SH-SY5Y (cell line): ENCODE measurements around the gene OR6Q1.

Source experiments
- GATA2 ChIP-seq: IDR thresholded peaks from 2 replicates; pipeline ENCODE4 v1.6.1; 2011; ENCODE audit warnings: mild to moderate bottlenecking, low read depth, low read length
- GATA3 ChIP-seq: IDR thresholded peaks from 2 replicates; pipeline ENCODE4 v1.6.1; 2011; ENCODE audit warnings: low read depth, mild to moderate bottlenecking, low read length, moderate library complexity

OR6Q1 gene

GRCh38 chr11:58030653-58031052 lies at the start of gene OR6Q1:
Gene OR6Q1, plus strand, starts transcription at chr11:58030953. Its CDS starts 0 bp downstream, at chr11:58030953.
- no peak for TF ChIP-seq GATA2
- TF ChIP-seq GATA3 = no peak

- TF ChIP-seq GATA3 = no peak
- no peak for TF ChIP-seq GATA2
Observed at GRCh38 chr11:57981536-57981935, 49.2 kb upstream of the OR6Q1 start.

- TF ChIP-seq GATA3 (no peak), GATA2 (no peak)
Observed at GRCh38 chr11:57982776-57983175, 48.0 kb upstream of the OR6Q1 start.

- TF ChIP-seq GATA3 = no peak
- TF ChIP-seq GATA2 = no peak
Observed at GRCh38 chr11:57983191-57983590, 47.6 kb upstream of the OR6Q1 start.

GRCh38 chr11:58000699-58001098 lies 30.1 kb upstream of the OR6Q1 start:
- no peak for TF ChIP-seq GATA2
- TF ChIP-seq GATA3 = no peak

GRCh38 chr11:58003036-58003435 lies 27.7 kb upstream of the OR6Q1 start:
- TF ChIP-seq GATA2 (no peak), GATA3 (no peak)

- TF ChIP-seq GATA2 (no peak), GATA3 (no peak)
Observed at GRCh38 chr11:58003591-58003990, 27.2 kb upstream of the OR6Q1 start.

GRCh38 chr11:58004664-58005063 lies 26.1 kb upstream of the OR6Q1 start:
- TF ChIP-seq GATA2 (no peak), GATA3 (no peak)

GRCh38 chr11:58006940-58007339 lies 23.8 kb upstream of the OR6Q1 start:
- TF ChIP-seq GATA2 (no peak), GATA3 (no peak)

GRCh38 chr11:58011771-58012170 lies 19.0 kb upstream of the OR6Q1 start:
- TF ChIP-seq GATA3 (no peak), GATA2 (no peak)

GRCh38 chr11:58023435-58023931 lies 7.3 kb upstream of the OR6Q1 start, which contains the start of gene OR9Q1:
Gene OR9Q1, plus strand, starts transcription at chr11:58023881. Its CDS starts 155,564 bp downstream, at chr11:58179445.
- TF ChIP-seq GATA2 = no peak
- TF ChIP-seq GATA3 = no peak

- TF ChIP-seq GATA3 (no peak), GATA2 (no peak)
Observed at GRCh38 chr11:58024601-58025091, 6.1 kb upstream of the OR6Q1 start.

- TF ChIP-seq GATA3 (no peak), GATA2 (no peak)
Observed at GRCh38 chr11:58027341-58027740, 3.4 kb upstream of the OR6Q1 start.

GRCh38 chr11:58028687-58029411 lies 1.9 kb upstream of the OR6Q1 start:
- TF ChIP-seq GATA3 = no peak
- no peak for TF ChIP-seq GATA2

- no peak for TF ChIP-seq GATA3
- no peak for TF ChIP-seq GATA2
Observed at GRCh38 chr11:58034471-58034870, 3.7 kb downstream of the OR6Q1 start.

- TF ChIP-seq GATA3 (no peak), GATA2 (no peak)
Observed at GRCh38 chr11:58039589-58039988, 8.8 kb downstream of the OR6Q1 start.
